ENCODE data around the gene CNST.

DNA sequence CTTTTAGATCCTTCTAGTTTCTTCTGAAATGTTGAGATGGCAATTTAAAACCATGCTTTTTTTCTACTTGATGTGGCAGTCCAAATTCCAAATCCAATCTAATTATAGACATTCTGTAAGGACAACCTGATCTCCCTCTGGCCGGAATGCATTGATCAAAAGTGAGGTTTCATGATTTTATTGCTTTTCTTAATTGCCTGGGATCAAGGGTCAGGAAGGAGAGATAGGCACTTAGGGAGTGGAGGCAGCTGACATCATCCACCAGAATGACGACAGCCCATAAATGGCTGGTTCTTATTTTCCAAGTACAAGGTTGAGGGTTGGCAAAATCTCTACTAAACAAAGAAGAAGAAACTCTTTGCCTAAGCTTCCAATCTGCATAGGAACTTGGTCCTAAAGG lies 111.6 kb downstream of the CNST start:
- TF ChIP-seq, protein P1, sequence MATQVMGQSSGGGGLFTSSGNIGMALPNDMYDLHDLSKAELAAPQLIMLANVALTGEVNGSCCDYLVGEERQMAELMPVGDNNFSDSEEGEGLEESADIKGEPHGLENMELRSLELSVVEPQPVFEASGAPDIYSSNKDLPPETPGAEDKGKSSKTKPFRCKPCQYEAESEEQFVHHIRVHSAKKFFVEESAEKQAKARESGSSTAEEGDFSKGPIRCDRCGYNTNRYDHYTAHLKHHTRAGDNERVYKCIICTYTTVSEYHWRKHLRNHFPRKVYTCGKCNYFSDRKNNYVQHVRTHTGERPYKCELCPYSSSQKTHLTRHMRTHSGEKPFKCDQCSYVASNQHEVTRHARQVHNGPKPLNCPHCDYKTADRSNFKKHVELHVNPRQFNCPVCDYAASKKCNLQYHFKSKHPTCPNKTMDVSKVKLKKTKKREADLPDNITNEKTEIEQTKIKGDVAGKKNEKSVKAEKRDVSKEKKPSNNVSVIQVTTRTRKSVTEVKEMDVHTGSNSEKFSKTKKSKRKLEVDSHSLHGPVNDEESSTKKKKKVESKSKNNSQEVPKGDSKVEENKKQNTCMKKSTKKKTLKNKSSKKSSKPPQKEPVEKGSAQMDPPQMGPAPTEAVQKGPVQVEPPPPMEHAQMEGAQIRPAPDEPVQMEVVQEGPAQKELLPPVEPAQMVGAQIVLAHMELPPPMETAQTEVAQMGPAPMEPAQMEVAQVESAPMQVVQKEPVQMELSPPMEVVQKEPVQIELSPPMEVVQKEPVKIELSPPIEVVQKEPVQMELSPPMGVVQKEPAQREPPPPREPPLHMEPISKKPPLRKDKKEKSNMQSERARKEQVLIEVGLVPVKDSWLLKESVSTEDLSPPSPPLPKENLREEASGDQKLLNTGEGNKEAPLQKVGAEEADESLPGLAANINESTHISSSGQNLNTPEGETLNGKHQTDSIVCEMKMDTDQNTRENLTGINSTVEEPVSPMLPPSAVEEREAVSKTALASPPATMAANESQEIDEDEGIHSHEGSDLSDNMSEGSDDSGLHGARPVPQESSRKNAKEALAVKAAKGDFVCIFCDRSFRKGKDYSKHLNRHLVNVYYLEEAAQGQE (IDR thresholded peaks at IDR 0.05; ENCODE audit: insufficient read depth in 1 of 2, low read depth in 2 of 2, low read length in 2 of 2): no peak
- no peak for TF ChIP-seq POLR2AphosphoS5 (IDR thresholded peaks at IDR 0.05; ENCODE audit: low read depth, low read length)
- TF ChIP-seq SIN3A (IDR thresholded peaks at IDR 0.05; ENCODE audit: borderline replicate concordance, insufficient read depth, low read length): no peak
